ENCODE measurements around the gene VKORC1L1. TPM values are rescaled to one million over a fixed set of nuclear protein-coding genes. Genes with fewer than 3 reads are reported as not detected.

VKORC1L1 gene
- total and polyA plus RNA-seq, 2 of the 8 experiments (the other 6 are each of a cell fraction or from before 2014, with no cell fraction given) = 12.7 to 45.3 TPM

GRCh38 chr7:65927489-65928448, 54.9 kb downstream of the VKORC1L1 start:
- DNase-seq (ENCODE audit: low read depth in 1 of 2, low spot score in 2 of 2) (no peak), FAIRE-seq (no peak)
- Histone ChIP-seq H2AFZ (ENCODE audit: low read length) (no peak overlapping the region), H3K14ac (ENCODE audit: insufficient read length) (no peak overlapping the region), H3K9ac (replicated peaks in 1 of 4; ENCODE audit: extremely low read depth in 1 of 4, low read depth in 3 of 4, low read length in 3 of 4) (no peak overlapping the region), H2BK120ac (replicated peaks; ENCODE audit: low read depth, low read length) (no peak overlapping the region), H3K36me3 (ENCODE audit: control insufficient read depth in 2 of 4, insufficient read depth in 4 of 4, low read length in 3 of 4) (no peaks in the 10 kb centered on the region), H4K5ac (ENCODE audit: insufficient read length, low read depth, low read length) (no peak overlapping the region), H4K20me1 (replicated peaks in 1 of 2; ENCODE audit: control insufficient read depth in 1 of 2, insufficient read depth in 2 of 2, low read length in 2 of 2) (peaks cover 0 to 5% of the 10 kb centered on the region in 2 experiments), H2AK5ac (ENCODE audit: low read depth, low read length) (no peak overlapping the region), H3K27me3 (replicated peaks in 1 of 4; ENCODE audit: control insufficient read depth in 3 of 4, extremely low read depth in 1 of 4, insufficient read depth in 3 of 4, low read length in 3 of 4) (no peaks in the 10 kb centered on the region), H3K4ac (replicated peaks; ENCODE audit: insufficient read length, low read depth, low read length) (no peak overlapping the region), H3K27ac (ENCODE audit: low read depth, low read length) (no peak overlapping the region), H3K18ac (ENCODE audit: extremely low read depth, low read length) (no peak overlapping the region), H4K91ac (replicated peaks; ENCODE audit: insufficient read length, low read length) (no peak overlapping the region), H4K8ac (ENCODE audit: extremely low read depth, insufficient read depth, low read length) (no peak overlapping the region), H2BK5ac (ENCODE audit: low read depth, low read length) (no peak overlapping the region), H3K79me1 (ENCODE audit: low read depth, low read length) (no peaks in the 10 kb centered on the region; the same call in 1 of the 2 replicates), H3K23ac (ENCODE audit: insufficient read length) (no peak overlapping the region), H2BK15ac (ENCODE audit: low read length) (no peak overlapping the region), H3K4me3 (ENCODE audit: extremely low read depth in 1 of 4, insufficient read depth in 2 of 4, low read depth in 3 of 4, low read length in 4 of 4) (no peak overlapping the region), H3K79me2 (ENCODE audit: control insufficient read depth in 1 of 2, insufficient read depth in 2 of 2, low read length in 2 of 2) (peaks cover 0 to 56% of the 10 kb centered on the region in 2 experiments; a peak in 2 of 4 replicates), H3K4me1 (replicated peaks in 1 of 4; ENCODE audit: control insufficient read depth in 3 of 4, insufficient read depth in 4 of 4, low read length in 3 of 4) (no peaks in the 10 kb centered on the region; a peak in 1 of 7 replicates), H3K56ac (replicated peaks; ENCODE audit: insufficient read length, low read depth, low read length) (no peak overlapping the region), H3K9me3 (ENCODE audit: insufficient read depth in 2 of 2, low read depth in 1 of 2, low read length in 1 of 2) (no peaks in the 10 kb centered on the region), H3K23me2 (ENCODE audit: low read depth, low read length) (no peaks in the 10 kb centered on the region), H2BK20ac (ENCODE audit: low read length) (no peak overlapping the region), H3K4me2 (ENCODE audit: insufficient read depth in 1 of 2, low read depth in 2 of 2, low read length in 2 of 2) (no peak overlapping the region), H2BK12ac (ENCODE audit: low read depth, low read length) (no peak overlapping the region)
- CTCF ChIA-PET (ENCODE audit: partially characterized antibody) = interaction anchor here (1.5 kb wide), 1 partner anchor 16 kb away, joined by 5 read pairs; no protein-coding TSS in a partner anchor
- POLR2A ChIA-PET (ENCODE audit: partially characterized antibody) = interaction anchor here (0.9 kb wide), 1 partner anchor 12 kb away, joined by 3 read pairs; no protein-coding TSS in a partner anchor
- TF ChIP-seq HDAC6 (IDR thresholded peaks at IDR 0.05; ENCODE audit: low read depth, low read length) = no peak
- TF ChIP-seq TEAD4 (IDR thresholded peaks at IDR 0.05; ENCODE audit: low read depth, low read length) = no peak
- TF ChIP-seq SIX5 (IDR thresholded peaks at IDR 0.05; ENCODE audit: low read depth, low read length) = no peak
- TF ChIP-seq GTF2F1 (IDR thresholded peaks at IDR 0.05; ENCODE audit: borderline replicate concordance, low read depth, low read length) = no peak
- no peak for TF ChIP-seq EGR1 (IDR thresholded peaks at IDR 0.05; ENCODE audit: borderline replicate concordance, low read depth, low read length)
- no peak for TF ChIP-seq JUN (IDR thresholded peaks at IDR 0.05; ENCODE audit: low read depth, low read length)
- 77% methylated on average over 6 of the region's 6 CpGs; no CpG with 5 or more reads in 1 of the 2 experiments for WGBS, 2 experiments (ENCODE audit: extremely low coverage in 1 of 2, insufficient coverage in 1 of 2, insufficient read length in 1 of 2, insufficient replicate concordance in 2 of 2, low coverage in 1 of 2, low lambda C conversion rate in 2 of 2, missing lambda C conversion rate in 1 of 2)
